ENCODE measurements around the gene SLC49A3. TPM values are rescaled to one million over a fixed set of nuclear protein-coding genes. Genes with fewer than 3 reads are reported as not detected.
"Not testable (repeated sequence)": the region's sequence is repeated elsewhere in the genome, so short reads cannot be mapped to it uniquely, and the experiment has no call there.

Gene SLC49A3
- total RNA-seq, 1 donor from 2014 or later, result 6.2 TPM

DNA sequence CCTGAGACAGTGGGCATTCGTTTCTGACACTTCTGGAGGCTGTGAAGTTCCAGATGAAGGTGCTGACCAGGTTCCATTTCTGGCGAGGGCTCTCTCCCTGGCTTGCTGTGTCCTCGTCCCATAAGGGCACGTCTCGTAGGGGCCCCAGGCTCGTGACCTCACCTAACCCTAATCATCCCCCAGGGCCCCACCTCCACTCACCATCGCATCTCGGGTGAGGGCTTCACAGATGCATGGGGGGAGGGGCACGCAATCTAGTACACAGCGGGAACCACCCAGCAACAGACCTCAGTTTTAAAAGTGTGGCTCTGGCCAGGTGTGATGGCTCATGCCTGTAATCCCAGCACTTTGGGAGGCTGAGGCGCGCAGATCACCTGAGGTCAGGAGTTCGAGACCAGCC is 41.5 kb downstream of the SLC49A3 start:
- H3K36me3 ChIP-seq (ENCODE audit: insufficient read depth, low read length), result no peaks in the 10 kb centered on the region
- no peak overlapping the region for H3K27ac ChIP-seq (ENCODE audit: low read depth, low read length)
- H3K9ac ChIP-seq (ENCODE audit: low read length), result no peak overlapping the region
- no peaks in the 10 kb centered on the region for H3K79me2 ChIP-seq (ENCODE audit: insufficient read depth, low read length)
- no peaks in the 10 kb centered on the region for H3K4me1 ChIP-seq (ENCODE audit: insufficient read depth, low read length)
- no peak for TF ChIP-seq EZH2 (IDR thresholded peaks at IDR 0.05; ENCODE audit: insufficient read depth, low read length)
- TF ChIP-seq, protein P1, sequence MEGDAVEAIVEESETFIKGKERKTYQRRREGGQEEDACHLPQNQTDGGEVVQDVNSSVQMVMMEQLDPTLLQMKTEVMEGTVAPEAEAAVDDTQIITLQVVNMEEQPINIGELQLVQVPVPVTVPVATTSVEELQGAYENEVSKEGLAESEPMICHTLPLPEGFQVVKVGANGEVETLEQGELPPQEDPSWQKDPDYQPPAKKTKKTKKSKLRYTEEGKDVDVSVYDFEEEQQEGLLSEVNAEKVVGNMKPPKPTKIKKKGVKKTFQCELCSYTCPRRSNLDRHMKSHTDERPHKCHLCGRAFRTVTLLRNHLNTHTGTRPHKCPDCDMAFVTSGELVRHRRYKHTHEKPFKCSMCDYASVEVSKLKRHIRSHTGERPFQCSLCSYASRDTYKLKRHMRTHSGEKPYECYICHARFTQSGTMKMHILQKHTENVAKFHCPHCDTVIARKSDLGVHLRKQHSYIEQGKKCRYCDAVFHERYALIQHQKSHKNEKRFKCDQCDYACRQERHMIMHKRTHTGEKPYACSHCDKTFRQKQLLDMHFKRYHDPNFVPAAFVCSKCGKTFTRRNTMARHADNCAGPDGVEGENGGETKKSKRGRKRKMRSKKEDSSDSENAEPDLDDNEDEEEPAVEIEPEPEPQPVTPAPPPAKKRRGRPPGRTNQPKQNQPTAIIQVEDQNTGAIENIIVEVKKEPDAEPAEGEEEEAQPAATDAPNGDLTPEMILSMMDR (IDR thresholded peaks at IDR 0.05; ENCODE audit: insufficient read depth, low read depth, low read length), result no peak
- H2AFZ ChIP-seq (ENCODE audit: low read depth, low read length), result no peak overlapping the region
- no peak overlapping the region for H3K4me2 ChIP-seq (ENCODE audit: low read length)
- peaks cover 2% of the 10 kb centered on the region for H3K36me3 Mint-ChIP-seq (ENCODE audit: low read depth, unreplicated experiment)
- no peaks in the 10 kb centered on the region for H3K9me3 ChIP-seq (ENCODE audit: insufficient read depth, low read depth, low read length)
- peaks cover 17% of the 10 kb centered on the region for H3K27me3 Mint-ChIP-seq (ENCODE audit: low read depth, unreplicated experiment)
- no peak for FAIRE-seq
- H3K27ac Mint-ChIP-seq (ENCODE audit: unreplicated experiment), result no peak overlapping the region
- H3K4me3 Mint-ChIP-seq (ENCODE audit: unreplicated experiment), result no peak overlapping the region
- DNase-seq (ENCODE audit: low read depth), result no peak
- no peaks in the 10 kb centered on the region for H3K4me1 Mint-ChIP-seq (ENCODE audit: low read depth, unreplicated experiment)
- H4K20me1 ChIP-seq (ENCODE audit: insufficient read depth, low read length), result no peaks in the 10 kb centered on the region
- H3K9me3 Mint-ChIP-seq (ENCODE audit: unreplicated experiment), result no peaks in the 10 kb centered on the region
- H3K4me3 ChIP-seq (ENCODE audit: insufficient read depth, low read depth, low read length), result no peak overlapping the region
- H3K27me3 ChIP-seq (ENCODE audit: insufficient read depth, low read length), result peaks cover 4% of the 10 kb centered on the region

DNA sequence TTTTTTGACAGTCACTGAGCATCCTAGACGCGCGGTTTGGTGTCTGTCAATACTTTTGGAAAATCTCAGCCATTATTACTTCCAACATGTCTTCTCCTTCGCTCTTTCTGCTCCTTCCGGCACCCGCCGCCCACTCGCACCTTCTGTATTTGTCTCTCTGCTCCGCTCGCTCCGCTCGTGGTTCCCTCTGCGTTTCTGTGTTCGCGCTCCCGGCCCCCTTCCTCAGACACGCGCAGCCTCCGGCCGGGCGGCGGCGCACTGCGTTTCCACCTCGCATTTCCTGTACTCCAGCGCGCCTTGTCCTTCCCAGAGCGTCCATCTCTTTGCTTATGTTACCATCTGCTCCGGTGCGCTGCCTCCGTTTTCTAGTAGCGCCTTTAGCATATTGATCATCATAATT is 42.5 kb downstream of the SLC49A3 start:
- H3K4me1 ChIP-seq (ENCODE audit: insufficient read depth, low read length), result no peaks in the 10 kb centered on the region
- no peak for FAIRE-seq
- no peak overlapping the region for H3K4me3 Mint-ChIP-seq (ENCODE audit: unreplicated experiment)
- no peak overlapping the region for H3K27ac ChIP-seq (ENCODE audit: low read depth, low read length)
- no peaks in the 10 kb centered on the region for H3K36me3 ChIP-seq (ENCODE audit: insufficient read depth, low read length)
- H3K9ac ChIP-seq (ENCODE audit: low read length), result no peak overlapping the region
- H3K4me2 ChIP-seq (ENCODE audit: low read length), result no peak overlapping the region
- H3K4me1 Mint-ChIP-seq (ENCODE audit: low read depth, unreplicated experiment), result no peaks in the 10 kb centered on the region
- H3K36me3 Mint-ChIP-seq (ENCODE audit: low read depth, unreplicated experiment), result peaks cover 2% of the 10 kb centered on the region
- H3K27me3 Mint-ChIP-seq (ENCODE audit: low read depth, unreplicated experiment), result peaks cover 9% of the 10 kb centered on the region
- H3K4me3 ChIP-seq (ENCODE audit: insufficient read depth, low read depth, low read length), result no peak overlapping the region
- DNase-seq (ENCODE audit: low read depth), result no peak
- peaks cover 4% of the 10 kb centered on the region for H3K27me3 ChIP-seq (ENCODE audit: insufficient read depth, low read length)
- no peak overlapping the region for H3K27ac Mint-ChIP-seq (ENCODE audit: unreplicated experiment)
- H2AFZ ChIP-seq (ENCODE audit: low read depth, low read length), result no peak overlapping the region
- no peaks in the 10 kb centered on the region for H3K9me3 Mint-ChIP-seq (ENCODE audit: unreplicated experiment)
- TF ChIP-seq, protein P1 (IDR thresholded peaks at IDR 0.05; ENCODE audit: insufficient read depth, low read depth, low read length), result no peak
- no peak for TF ChIP-seq EZH2 (IDR thresholded peaks at IDR 0.05; ENCODE audit: insufficient read depth, low read length)
- H4K20me1 ChIP-seq (ENCODE audit: insufficient read depth, low read length), result no peaks in the 10 kb centered on the region
- no peaks in the 10 kb centered on the region for H3K9me3 ChIP-seq (ENCODE audit: insufficient read depth, low read depth, low read length)
- H3K79me2 ChIP-seq (ENCODE audit: insufficient read depth, low read length), result no peaks in the 10 kb centered on the region

DNA sequence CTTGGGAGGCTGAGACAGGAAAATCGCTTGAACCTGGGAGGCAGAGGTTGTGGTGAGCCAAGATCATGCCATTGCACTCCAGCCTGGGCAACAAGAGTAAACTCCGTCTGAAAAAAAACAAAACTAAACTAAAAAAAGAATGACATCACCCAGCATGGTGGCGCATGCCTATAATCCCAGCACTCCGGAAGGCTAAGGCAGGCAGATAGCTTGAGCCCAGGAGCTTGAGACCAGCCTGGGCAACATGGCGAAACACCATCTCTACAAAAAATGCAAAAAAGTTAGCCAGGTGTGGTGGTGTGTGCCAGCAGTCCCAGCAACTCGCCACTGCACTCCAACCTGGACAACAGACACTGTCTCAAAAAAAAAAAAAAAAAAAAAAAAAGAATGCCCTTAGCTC is 46.6 kb downstream of the SLC49A3 start:
- H3K9me3 Mint-ChIP-seq (ENCODE audit: unreplicated experiment); H3K27ac ChIP-seq (ENCODE audit: low read depth, low read length); H3K27me3 ChIP-seq (ENCODE audit: insufficient read depth, low read length); FAIRE-seq; H3K4me3 Mint-ChIP-seq (ENCODE audit: unreplicated experiment); H3K4me1 Mint-ChIP-seq (ENCODE audit: low read depth, unreplicated experiment); DNase-seq (ENCODE audit: low read depth); H3K9me3 ChIP-seq (ENCODE audit: insufficient read depth, low read depth, low read length); H3K4me3 ChIP-seq (ENCODE audit: insufficient read depth, low read depth, low read length); H3K4me1 ChIP-seq (ENCODE audit: insufficient read depth, low read length); H3K79me2 ChIP-seq (ENCODE audit: insufficient read depth, low read length); H4K20me1 ChIP-seq (ENCODE audit: insufficient read depth, low read length); H2AFZ ChIP-seq (ENCODE audit: low read depth, low read length); H3K4me2 ChIP-seq (ENCODE audit: low read length); H3K9ac ChIP-seq (ENCODE audit: low read length); H3K36me3 ChIP-seq (ENCODE audit: insufficient read depth, low read length); H3K27ac Mint-ChIP-seq (ENCODE audit: unreplicated experiment); H3K36me3 Mint-ChIP-seq (ENCODE audit: low read depth, unreplicated experiment): not testable (repeated sequence)
- H3K27me3 Mint-ChIP-seq (ENCODE audit: low read depth, unreplicated experiment), result peaks cover 16% of the 10 kb centered on the region
